HuH-7.5 (cell line): ENCODE measurements around the gene SUPT16H.
"Not testable (repeated sequence)": the region's sequence is repeated elsewhere in the genome, so short reads cannot be mapped to it uniquely, and the experiment has no call there.

Experiments used
- DNase-seq: peaks from one replicate; pipeline ENCODE4 v3.0.0; 2011; ENCODE audit warnings: low spot score

Gene SUPT16H

GRCh38 chr14:21367582-21368144, 16.2 kb downstream of the SUPT16H start:
- no peak for DNase-seq

DNA sequence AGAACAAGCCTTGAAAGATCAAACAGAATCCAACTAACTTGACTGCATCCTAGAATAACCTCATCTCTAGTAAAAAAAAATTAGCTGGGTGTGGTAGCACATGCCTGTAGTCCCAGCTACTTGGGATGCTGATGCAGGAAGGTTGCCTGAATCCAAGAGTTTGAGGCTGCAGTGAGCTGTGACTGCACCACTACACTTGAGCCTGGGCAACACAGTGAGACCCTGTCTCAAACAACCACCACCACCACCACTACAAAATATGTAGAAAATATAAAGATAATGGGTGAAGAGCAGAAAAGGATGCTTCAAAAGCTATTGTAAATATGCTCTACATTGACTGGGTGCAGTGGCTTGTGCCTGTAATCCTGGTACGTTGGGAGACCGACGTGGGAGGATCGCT, 27.3 kb downstream of the SUPT16H start:
- DNase-seq: no peak

- no peak for DNase-seq
Measured at GRCh38 chr14:21352587-21352986, 31.2 kb downstream of the SUPT16H start.

GRCh38 chr14:21350539-21350938, 33.3 kb downstream of the SUPT16H start:
- no peak for DNase-seq

DNA sequence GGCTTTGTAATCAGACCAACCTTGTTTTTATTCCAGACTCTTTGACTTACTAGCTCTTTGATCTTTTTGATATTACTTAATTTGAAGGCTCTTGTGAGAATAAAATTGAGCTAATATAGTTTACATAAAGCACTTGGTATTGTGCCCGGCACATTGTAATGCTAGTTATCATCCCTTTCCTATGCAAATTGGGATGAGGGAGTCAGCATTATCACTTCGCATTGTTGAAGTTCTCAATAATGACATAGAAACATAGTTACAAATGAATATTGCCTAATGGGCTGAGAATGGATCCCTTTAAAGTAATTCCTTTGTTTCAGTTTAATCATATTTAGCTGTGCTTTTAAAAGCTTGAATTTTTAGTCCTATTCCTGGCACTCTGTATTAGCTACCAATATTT, 36.6 kb downstream of the SUPT16H start:
- no peak for DNase-seq

DNA sequence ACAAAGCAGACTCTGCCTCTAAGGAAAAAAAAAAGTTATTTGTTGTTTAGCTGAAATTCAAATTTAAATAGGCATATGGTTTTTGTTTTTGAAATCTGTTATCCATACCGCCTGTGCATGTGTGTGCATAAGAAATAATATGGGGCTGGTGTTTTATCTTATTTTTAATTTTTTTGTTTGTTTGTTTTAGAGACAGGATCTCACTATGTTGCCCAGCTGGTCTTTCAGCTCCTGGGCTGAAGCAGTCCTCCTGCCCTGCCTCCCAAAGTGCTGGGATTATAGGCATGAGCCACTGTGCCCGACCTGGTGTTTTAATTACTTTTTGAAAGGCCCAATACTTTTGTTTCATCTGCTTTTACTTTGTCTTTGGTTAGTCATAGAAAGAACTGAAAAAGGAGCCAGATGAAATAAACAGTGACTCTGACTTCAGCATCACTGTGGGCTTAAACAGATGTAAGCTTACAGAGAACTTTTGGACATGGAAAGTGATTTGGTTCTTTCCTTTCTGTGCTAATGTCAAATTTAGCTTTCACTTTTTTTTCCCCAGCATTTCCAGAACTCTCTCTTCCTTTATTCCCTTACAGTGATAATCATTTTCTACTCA, 37.2 kb downstream of the SUPT16H start:
- no peak for DNase-seq

DNA sequence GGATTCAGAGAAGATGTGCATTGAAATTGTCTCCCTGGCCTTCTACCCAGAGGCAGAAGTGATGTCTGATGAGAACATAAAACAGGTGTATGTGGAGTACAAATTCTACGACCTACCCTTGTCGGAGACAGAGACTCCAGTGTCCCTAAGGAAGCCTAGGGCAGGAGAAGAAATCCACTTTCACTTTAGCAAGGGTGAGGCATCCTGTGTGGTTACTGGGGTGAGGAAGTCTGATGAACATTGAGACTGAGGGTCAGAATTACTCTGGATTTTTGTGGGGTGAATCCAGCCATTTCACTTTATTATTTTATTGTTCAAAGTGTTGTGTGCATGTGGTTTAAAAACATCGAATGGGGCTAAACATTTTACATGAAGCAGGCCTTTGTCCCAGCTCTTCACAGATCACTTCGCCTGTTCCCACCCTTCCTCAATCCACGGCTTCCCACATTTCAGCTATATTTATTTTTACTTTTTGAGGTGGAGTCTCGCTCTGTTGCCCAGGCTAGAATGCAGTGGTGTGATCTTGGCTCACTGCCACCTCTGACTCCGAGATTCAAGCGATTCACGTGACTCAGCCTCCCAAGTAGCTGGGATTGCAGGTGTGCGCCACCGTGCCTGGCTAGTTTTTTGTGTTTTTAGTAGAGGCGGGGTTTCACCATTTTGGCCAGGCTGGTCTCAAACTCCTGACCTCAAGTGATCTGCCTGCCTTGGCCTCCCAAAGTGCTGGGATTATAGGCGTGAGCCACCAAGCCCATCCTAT, 40.6 kb downstream of the SUPT16H start:
- DNase-seq: no peak

- DNase-seq: no peak
Measured at GRCh38 chr14:21334202-21334906, 49.5 kb downstream of the SUPT16H start.

GRCh38 chr14:21332950-21333349, 50.9 kb downstream of the SUPT16H start:
- no peak for DNase-seq

GRCh38 chr14:21326972-21327371, 56.8 kb downstream of the SUPT16H start:
- no peak for DNase-seq

GRCh38 chr14:21322716-21323115, 61.1 kb downstream of the SUPT16H start:
- DNase-seq: no peak

DNA sequence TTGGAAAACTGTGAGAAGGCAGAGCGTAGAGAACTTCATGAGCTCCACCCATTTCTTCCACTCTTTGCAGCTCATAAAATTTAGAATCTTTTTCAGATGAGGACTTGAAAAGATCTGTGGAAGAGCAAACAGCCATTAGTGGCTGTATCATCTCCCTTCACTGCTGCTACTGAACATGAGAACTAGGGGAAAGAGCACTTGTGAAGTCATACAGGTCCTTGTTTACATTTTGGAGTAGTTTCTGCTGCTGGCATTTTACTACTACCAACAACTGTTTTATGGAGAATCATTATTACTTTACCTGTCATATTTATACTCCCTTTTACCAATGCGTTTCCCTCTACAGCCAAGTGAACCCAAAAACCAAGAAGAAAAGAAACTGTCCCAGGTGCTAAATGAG, 62.9 kb downstream of the SUPT16H start:
- DNase-seq: no peak

DNA sequence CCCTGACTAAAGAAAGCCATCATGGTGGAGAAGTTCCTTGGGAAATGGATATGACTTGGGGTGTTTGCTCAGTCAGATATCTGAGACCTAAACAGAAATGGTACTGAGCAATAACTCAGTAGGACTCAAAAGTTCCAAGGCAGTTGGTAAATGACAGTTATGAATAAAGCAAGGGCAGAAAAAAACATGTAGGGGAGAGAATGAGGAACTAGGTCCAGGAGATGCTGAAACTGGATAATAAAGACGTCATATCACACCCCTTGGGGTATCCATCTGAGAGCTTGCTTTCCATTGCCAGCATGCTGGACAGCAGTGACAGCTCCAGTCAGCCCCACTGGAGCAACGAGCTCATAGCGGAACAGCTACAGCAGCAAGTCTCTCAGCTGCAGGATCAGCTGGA, 66.4 kb downstream of the SUPT16H start:
- no peak for DNase-seq

DNA sequence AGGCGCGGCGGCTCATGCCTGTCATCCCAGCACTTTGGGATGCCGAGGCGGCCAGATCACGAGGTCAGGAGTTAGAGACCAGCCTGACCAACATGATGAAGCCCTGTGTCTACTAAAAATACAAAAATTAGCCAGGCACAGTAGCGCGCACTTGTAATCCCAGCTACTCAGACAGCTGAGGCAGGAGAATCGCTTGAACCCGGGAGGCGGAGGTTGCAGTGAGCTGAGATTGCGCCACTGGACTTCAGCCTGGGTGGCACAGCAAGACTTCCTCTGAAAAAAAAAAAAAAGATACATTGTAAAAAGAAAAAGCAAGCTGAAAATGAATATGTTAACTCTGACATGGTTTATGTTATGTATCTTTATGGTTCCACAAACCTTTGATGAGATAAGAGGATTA, 70.3 kb downstream of the SUPT16H start:
- no peak for DNase-seq

DNA sequence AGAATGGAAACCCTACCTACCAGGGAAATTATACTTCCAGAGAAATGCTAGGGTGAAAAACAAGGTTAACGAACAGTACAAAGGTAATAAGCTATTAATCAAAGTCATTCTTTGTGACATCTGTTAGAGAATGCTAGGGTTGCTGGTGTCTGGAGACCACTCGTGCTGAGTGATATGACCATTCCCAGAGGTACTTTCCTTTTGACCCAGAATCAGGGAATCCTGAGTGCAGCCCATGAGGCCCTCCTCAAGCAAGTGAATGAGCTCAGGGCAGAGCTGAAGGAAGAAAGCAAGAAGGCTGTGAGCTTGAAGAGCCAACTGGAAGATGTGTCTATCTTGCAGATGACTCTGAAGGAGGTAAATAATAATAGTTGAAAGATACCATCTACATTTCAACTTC, 72.2 kb downstream of the SUPT16H start:
- no peak for DNase-seq

- no peak for DNase-seq
Measured at GRCh38 chr14:21309956-21310355, 73.9 kb downstream of the SUPT16H start.

- DNase-seq: no peak
Measured at GRCh38 chr14:21309238-21309636, 74.6 kb downstream of the SUPT16H start.

- peak; percentile 46 for DNase-seq
Measured at GRCh38 chr14:21308479-21309237, 75.2 kb downstream of the SUPT16H start.

DNA sequence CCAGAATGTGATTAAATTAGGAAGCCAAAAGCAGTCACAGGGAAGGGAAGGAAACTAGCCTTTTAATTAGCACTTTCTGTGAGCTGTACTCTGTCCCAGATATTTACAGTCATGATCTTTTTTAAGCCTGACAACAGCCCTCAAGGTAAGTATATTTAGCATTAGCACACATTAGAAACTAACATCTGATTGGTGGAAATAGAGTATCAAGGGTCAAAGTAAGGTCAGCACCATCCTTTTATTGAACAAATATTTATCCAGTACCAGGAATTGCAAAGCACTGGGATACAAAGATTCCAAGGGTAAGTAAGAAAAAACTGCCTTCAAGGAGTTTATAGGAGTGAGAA, 75.7 kb downstream of the SUPT16H start:
- peak; percentile 43 for DNase-seq

DNA sequence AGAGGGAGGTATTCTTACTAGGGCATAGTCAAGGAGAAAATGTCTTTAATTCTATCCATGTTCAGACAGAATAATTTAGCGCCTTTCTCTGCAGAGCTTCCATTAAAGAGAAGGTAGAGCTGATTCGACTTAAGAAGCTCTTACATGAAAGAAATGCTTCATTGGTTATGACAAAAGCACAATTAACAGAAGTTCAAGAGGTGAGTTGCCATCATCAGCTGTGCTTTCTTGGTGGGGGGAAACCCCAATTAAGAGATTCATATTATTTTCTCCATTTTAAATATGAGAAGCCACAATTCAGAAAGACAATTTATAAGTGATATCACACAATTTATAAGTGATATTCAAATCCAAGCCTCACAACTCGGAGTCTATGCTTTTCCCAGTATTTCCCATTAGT, 76.2 kb downstream of the SUPT16H start:
- no peak for DNase-seq

GRCh38 chr14:21302836-21303140, 81.0 kb downstream of the SUPT16H start:
- DNase-seq: not testable (repeated sequence)

DNA sequence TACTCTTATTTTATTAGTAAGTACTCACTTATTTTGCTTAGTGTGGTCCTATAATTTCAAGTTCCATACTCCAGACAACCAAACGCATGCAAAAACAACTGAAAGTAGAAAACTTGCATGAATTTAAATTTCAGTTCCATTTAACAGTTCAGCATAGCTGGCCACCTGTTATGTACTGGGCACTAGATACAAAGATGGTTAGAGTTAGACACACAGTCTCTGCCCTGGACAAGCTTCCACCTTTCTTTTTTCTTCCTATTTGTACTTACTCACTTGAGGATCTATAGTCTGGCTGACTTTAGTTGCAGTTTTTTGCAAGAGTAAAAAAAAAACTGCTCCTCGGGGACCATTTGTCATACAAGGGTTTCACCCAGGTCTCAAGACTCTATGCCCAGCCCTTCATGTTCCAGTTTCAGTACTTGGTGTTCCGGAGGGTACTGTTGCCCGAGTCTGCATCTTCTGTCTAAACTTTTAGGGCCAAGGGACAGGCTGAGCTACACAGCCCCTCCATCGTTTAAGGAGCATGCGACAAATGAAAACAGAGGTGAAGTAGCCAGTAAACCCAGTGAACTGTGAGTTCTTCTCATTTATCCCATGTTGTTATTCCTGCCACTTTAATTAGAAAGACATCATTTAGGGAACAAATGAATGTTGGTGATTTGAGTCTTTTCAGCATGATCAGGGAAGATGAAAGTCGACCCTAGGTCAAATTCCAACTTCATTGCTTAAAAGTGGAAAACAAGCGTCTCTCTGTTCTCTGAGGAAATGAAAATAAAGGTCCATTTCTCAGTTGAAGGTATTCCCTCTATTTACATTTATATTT, 81.6 kb downstream of the SUPT16H start:
- DNase-seq: no peak
